Body of pancreas (tissue), 4 donors: Measurements from ENCODE around the gene YAE1. TPM values are rescaled to one million over a fixed set of nuclear protein-coding genes. Genes with fewer than 3 reads are reported as not detected.
A peak's percentile ranks its signal among the peaks of the same experiment; 100 is the strongest.

ENCODE experiments used
- ATAC-seq: fragments of 150-250 bp; one replicate; pipeline ENCODE4 v1.9.1; 2016
- DNase-seq, 4 donors: peaks; one replicate each; pipeline ENCODE4 v3.0.0-alpha.2; 2019
- H3K27ac ChIP-seq, 4 donors: fragments of 200-600 bp; sonication (generic); 1 replicate in 3 of 4; 2 replicates in 1 of 4; pipeline versions ENCODE4 v1.5.1 to v1.6.1; 2016 to 2019; ENCODE audit warnings: mild to moderate bottlenecking in 1 of 4, mixed read lengths in 1 of 4, moderate library complexity in 1 of 4
- H3K27me3 ChIP-seq, 2 donors: fragments of 200-600 bp; sonication (generic); one replicate each; pipeline ENCODE4 v1.6.0; 2016; ENCODE audit warnings: mild to moderate bottlenecking in 1 of 2
- H3K36me3 ChIP-seq, 2 donors: fragments of 200-600 bp; sonication (generic); replicated peaks in 1 of 2; 2 replicates each; pipeline ENCODE4 v1.5.1; 2016; ENCODE audit warnings: low read depth in 2 of 2; ENCODE audit not compliant: insufficient read depth in 1 of 2
- H3K4me1 ChIP-seq: fragments of 200-600 bp; sonication (generic); one replicate; pipeline ENCODE4 v1.6.0; 2016
- H3K4me3 ChIP-seq, 2 donors: fragments of 200-600 bp; sonication (generic); 1 replicate in 1 of 2; 2 replicates in 1 of 2; pipeline ENCODE4 v1.5.1; 2016 to 2019
- H3K9me3 ChIP-seq, 3 donors: fragments of 200-600 bp; sonication (generic); 1 replicate in 2 of 3; 2 replicates in 1 of 3; pipeline ENCODE4 v1.5.1; 2016
- CTCF ChIP-seq, 7 experiments: fragments of 450-650 bp in 4 of 7; fragments of 200-600 bp in 3 of 7; sonication (generic) in 3 of 7; IDR thresholded peaks; one replicate each; pipeline ENCODE4 v1.5.1; 2016 to 2019; ENCODE audit warnings: antibody characterized with exemption in 7 of 7
- POLR2A ChIP-seq, 3 donors: fragments of 450-650 bp; IDR thresholded peaks; one replicate each; pipeline ENCODE4 v1.6.1; 2016; ENCODE audit warnings: antibody characterized with exemption in 3 of 3, mild to moderate bottlenecking in 2 of 3
- WGBS, 2 donors: methylation state at CpG; one replicate each; pipeline ENCODE4 v1.1.5; 2017; 5-methylcytosine and 5-hydroxymethylcytosine counted together
- intact Hi-C: fragments of 100-400 bp; cut with DNase I; formaldehyde crosslinking; loops from one replicate; pipeline ENCODE4 v1.15.1; 2023
- total RNA-seq, 2 donors: library from RNA; depleted of rRNA; stranded (reverse); fragments of >200 nt; gene quantifications; one replicate each; pipeline ENCODE4 v1.1.0, GENCODE V29; 2016

Gene YAE1
- total RNA-seq, result 1 to 10 TPM; 6.6 to 9.9 TPM

GRCh38 chr7:39566023-39566921 lies at the start of gene YAE1:
Gene YAE1 (plus strand): TSS chr7:39566404. CDS start chr7:39566419, 15 bp downstream.
- peak; percentile 70 to 81 (median 73) for DNase-seq
- TF ChIP-seq CTCF (IDR thresholded peaks at IDR 0.05), result no peak
- TF ChIP-seq POLR2A (IDR thresholded peaks at IDR 0.05), result peak; percentile 33 to 79 (median 76)
- Histone ChIP-seq H3K4me3 (peak within 1 kb of the TSS; percentile 67 to 77), H3K4me1 (peaks cover 17% of the 10 kb centered on the region), H3K9me3 (no peaks in the 10 kb centered on the region), H3K36me3 (peaks cover 0 to 2% of the 10 kb centered on the region in 2 donors), H3K27me3 (no peaks in the 10 kb centered on the region), H3K27ac (peak within 1 kb of the TSS; percentile 55 to 83 (median 70))
- intact Hi-C loops, result no loop called here
- WGBS, 2 donors, result 0% methylated on average over 45 to 64 of the region's 64 CpGs
- ATAC-seq, result peak; percentile 95

- H3K4me3 ChIP-seq, result no peak overlapping the region
- no peaks in the 10 kb centered on the region for H3K9me3 ChIP-seq
- intact Hi-C loops, result loop anchor here (5.0 kb wide), 1 partner anchor 1119 kb away; no protein-coding TSS in a partner anchor
- no peak for TF ChIP-seq CTCF (IDR thresholded peaks at IDR 0.05)
- no peak for TF ChIP-seq POLR2A (IDR thresholded peaks at IDR 0.05)
- ATAC-seq, result no peak
- WGBS, 2 donors, result 51 to 68% methylated on average over 7 of the region's 7 CpGs
- no peaks in the 10 kb centered on the region for H3K36me3 ChIP-seq
- DNase-seq, result no peak
- no peak overlapping the region for H3K27ac ChIP-seq
- H3K4me1 ChIP-seq, result peaks cover 8% of the 10 kb centered on the region
- H3K27me3 ChIP-seq, result no peaks in the 10 kb centered on the region
Observed at GRCh38 chr7:39516498-39516897, 49.7 kb upstream of the YAE1 start.

GRCh38 chr7:39517240-39517639 lies 49.0 kb upstream of the YAE1 start:
- intact Hi-C loops, result loop anchor here (5.0 kb wide), 1 partner anchor 1120 kb away; no protein-coding TSS in a partner anchor
- 36 to 40% methylated on average over 3 of the region's 3 CpGs for WGBS, 2 donors
- no peak for ATAC-seq
- H3K36me3 ChIP-seq, result no peaks in the 10 kb centered on the region
- no peak for DNase-seq
- H3K9me3 ChIP-seq, result no peaks in the 10 kb centered on the region
- H3K4me3 ChIP-seq, result no peak overlapping the region
- no peaks in the 10 kb centered on the region for H3K27me3 ChIP-seq
- peaks cover 8% of the 10 kb centered on the region for H3K4me1 ChIP-seq
- no peak overlapping the region for H3K27ac ChIP-seq
- TF ChIP-seq CTCF (IDR thresholded peaks at IDR 0.05) (no peak), POLR2A (IDR thresholded peaks at IDR 0.05) (no peak)

- Histone ChIP-seq H3K4me3 (no peak overlapping the region), H3K9me3 (no peaks in the 10 kb centered on the region), H3K4me1 (no peaks in the 10 kb centered on the region), H3K36me3 (no peaks in the 10 kb centered on the region), H3K27me3 (no peaks in the 10 kb centered on the region), H3K27ac (no peak overlapping the region)
- DNase-seq (no peak), ATAC-seq (no peak)
- WGBS, 2 donors, result 89 to 97% methylated on average over 1 of the region's 1 CpG
- intact Hi-C loops, result no loop called here
- TF ChIP-seq POLR2A (IDR thresholded peaks at IDR 0.05), result no peak
- TF ChIP-seq CTCF (IDR thresholded peaks at IDR 0.05), result no peak
Observed at GRCh38 chr7:39525926-39526325, 40.3 kb upstream of the YAE1 start.
